T-helper 2 cell treated with Interferon-gamma antibody and Interleukin-4, amounts not matched to agents 5 μg/mL and 100 μg/mL, for 36 hours (primary cell): ENCODE data around the gene TADA2B.

Experiments
- DNase-seq: peaks from one replicate; pipeline ENCODE4 v3.0.0; 2021; ENCODE audit warnings: low spot score
- H3K27ac Mint-ChIP-seq: one replicate; pipeline ENCODE4 v1.8.0; 2021; ENCODE audit warnings: mild to moderate bottlenecking, mixed read lengths
- H3K27me3 Mint-ChIP-seq: one replicate; pipeline ENCODE4 v1.8.0; 2021; ENCODE audit warnings: low read depth, mixed read lengths
- H3K36me3 Mint-ChIP-seq: one replicate; pipeline ENCODE4 v1.8.0; 2021; ENCODE audit warnings: low read depth, mixed read lengths
- H3K4me1 Mint-ChIP-seq: one replicate; pipeline ENCODE4 v1.8.0; 2021; ENCODE audit warnings: low read depth, mixed read lengths
- H3K4me3 Mint-ChIP-seq: one replicate; pipeline ENCODE4 v1.8.0; 2022; ENCODE audit warnings: mild to moderate bottlenecking, moderate library complexity, mixed read lengths
- H3K9me3 Mint-ChIP-seq: one replicate; pipeline ENCODE4 v1.8.0; 2021; ENCODE audit warnings: mixed read lengths

The TADA2B gene

DNA sequence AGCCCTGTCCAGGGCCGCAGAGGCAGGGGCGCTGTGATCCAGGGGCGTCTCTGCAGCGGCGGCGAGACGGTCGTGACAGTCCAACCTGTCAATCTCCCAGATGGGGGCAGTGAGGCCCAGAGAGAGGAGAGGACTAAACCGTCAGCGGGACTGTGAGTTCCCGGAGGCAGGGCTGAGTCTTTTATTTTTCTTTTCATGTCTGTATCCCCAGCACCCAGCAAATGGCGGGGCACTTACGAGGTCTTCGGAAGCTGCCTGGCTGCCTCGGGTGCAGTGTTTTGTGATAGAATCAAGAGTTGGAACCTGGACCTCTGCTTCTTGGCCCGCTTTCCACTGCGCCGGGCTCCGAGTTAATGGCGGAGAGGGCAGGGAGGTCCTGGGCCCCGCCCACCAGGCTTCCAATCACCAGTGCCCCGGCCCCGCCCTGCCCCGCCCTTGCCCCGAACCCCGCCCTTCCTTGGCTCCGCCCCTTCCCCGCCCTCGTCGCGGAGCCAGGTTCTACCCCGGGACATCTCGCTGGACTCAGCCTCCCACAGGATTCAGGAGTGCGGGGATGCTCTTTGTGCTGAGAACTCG, 59.9 kb downstream of the TADA2B start:
- no peaks in the 10 kb centered on the region for H3K9me3 Mint-ChIP-seq
- DNase-seq = peak; percentile 78
- H3K4me1 Mint-ChIP-seq = peaks cover 11% of the 10 kb centered on the region
- peak overlapping the region; percentile 97 for H3K4me3 Mint-ChIP-seq
- no peaks in the 10 kb centered on the region for H3K36me3 Mint-ChIP-seq
- H3K27ac Mint-ChIP-seq = peak overlapping the region; percentile 86
- H3K27me3 Mint-ChIP-seq = peaks cover 24% of the 10 kb centered on the region

DNA sequence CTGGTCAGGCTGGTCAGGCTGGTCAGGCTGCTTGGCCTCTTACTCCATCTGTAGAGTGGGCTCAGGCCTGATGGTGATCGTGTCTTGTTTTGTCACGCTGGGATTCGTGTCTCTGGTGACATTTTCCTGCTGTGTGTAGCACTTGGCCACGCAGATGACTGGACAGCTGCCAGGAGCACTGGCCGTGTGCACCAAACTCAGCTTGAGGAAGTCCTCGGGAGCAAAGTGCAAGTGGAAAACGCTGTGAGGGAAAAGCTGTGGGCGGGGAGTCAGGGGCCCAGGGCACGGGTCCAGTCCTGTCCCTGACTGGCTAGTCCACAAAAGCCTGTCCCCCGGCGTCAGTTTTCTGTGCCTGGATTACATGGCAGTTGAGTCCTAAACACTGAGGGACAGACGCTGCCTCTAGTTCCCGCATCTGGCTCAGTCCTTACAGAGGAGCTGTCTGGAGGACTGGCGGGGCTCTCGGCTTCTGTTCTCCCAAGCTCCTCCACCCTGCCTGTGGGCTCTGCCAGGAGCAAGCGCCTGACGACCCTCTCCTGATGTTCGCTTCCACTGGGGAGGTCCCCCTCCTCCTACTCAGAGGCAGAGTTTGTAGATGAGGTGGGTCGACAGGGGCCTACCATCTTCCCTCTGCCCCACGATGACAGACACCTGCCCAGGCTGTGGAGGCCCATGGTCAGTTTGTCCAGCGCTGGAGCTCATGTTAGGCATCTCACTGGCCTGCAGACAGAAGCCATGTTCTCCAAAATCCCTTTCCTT, 60.6 kb downstream of the TADA2B start:
- H3K4me1 Mint-ChIP-seq = peaks cover 11% of the 10 kb centered on the region
- no peak for DNase-seq
- no peaks in the 10 kb centered on the region for H3K36me3 Mint-ChIP-seq
- no peaks in the 10 kb centered on the region for H3K9me3 Mint-ChIP-seq
- peak overlapping the region; percentile 97 for H3K4me3 Mint-ChIP-seq
- peaks cover 20% of the 10 kb centered on the region for H3K27me3 Mint-ChIP-seq
- H3K27ac Mint-ChIP-seq = no peak overlapping the region

DNA sequence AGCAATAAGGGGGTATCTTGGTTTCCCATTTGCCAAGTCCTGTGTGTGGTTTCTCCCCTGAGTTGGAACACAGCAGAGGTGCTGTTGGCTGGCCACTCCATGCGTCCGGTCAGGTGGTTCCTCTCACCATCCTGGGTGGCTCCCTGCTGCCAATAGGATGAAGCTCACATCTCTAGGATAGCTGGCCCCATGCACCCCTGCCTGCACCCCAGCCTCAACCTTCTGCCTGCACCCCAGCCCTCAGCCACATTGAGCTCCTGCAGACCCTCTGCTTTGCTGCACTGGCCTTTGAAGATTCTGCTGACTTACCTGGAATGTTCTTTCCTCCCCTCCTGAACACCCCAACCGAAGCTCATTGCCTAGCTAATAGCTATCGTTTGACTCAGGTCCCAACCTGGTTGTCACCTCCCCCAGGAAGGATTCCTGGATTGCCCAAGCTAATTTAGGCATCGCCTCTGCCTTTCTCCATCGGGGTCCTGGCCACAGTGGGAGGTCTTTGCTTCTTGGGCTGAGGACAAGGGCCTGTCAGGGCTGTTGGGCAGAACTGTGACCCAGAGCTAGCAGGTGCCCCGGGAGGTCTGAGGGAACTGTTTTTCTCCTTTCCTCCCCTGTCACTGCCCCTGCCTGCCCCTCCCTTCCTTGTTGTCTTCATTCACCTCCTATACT, 61.3 kb downstream of the TADA2B start:
- DNase-seq = no peak
- no peak overlapping the region for H3K27ac Mint-ChIP-seq
- H3K27me3 Mint-ChIP-seq = peaks cover 20% of the 10 kb centered on the region
- H3K4me3 Mint-ChIP-seq = peak overlapping the region; percentile 10
- H3K36me3 Mint-ChIP-seq = no peaks in the 10 kb centered on the region
- peaks cover 11% of the 10 kb centered on the region for H3K4me1 Mint-ChIP-seq
- no peaks in the 10 kb centered on the region for H3K9me3 Mint-ChIP-seq

DNA sequence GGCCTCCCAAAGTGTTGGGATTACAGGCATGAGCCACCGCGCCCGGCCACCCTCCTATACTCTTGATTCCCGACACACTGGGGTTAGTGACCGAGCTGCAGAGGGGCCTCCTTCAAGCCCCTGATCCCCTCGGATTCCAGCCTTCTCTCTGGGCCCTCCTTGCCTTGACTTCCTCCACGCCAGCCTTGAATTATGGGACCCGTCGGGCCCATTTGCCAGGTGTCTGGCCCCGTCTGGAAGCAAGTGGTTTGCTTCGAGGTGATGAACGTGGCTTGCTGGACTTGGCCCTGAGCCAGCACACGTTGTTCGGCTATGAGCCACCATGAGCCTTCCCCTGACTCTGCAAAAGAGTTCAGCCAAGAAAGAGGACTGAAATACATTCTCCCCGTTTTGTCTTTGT, 62.1 kb downstream of the TADA2B start:
- Mint-ChIP-seq H3K4me3 (no peak overlapping the region), H3K9me3 (no peaks in the 10 kb centered on the region), H3K27ac (no peak overlapping the region), H3K27me3 (peaks cover 20% of the 10 kb centered on the region), H3K4me1 (peaks cover 11% of the 10 kb centered on the region), H3K36me3 (no peaks in the 10 kb centered on the region)
- DNase-seq = no peak

DNA sequence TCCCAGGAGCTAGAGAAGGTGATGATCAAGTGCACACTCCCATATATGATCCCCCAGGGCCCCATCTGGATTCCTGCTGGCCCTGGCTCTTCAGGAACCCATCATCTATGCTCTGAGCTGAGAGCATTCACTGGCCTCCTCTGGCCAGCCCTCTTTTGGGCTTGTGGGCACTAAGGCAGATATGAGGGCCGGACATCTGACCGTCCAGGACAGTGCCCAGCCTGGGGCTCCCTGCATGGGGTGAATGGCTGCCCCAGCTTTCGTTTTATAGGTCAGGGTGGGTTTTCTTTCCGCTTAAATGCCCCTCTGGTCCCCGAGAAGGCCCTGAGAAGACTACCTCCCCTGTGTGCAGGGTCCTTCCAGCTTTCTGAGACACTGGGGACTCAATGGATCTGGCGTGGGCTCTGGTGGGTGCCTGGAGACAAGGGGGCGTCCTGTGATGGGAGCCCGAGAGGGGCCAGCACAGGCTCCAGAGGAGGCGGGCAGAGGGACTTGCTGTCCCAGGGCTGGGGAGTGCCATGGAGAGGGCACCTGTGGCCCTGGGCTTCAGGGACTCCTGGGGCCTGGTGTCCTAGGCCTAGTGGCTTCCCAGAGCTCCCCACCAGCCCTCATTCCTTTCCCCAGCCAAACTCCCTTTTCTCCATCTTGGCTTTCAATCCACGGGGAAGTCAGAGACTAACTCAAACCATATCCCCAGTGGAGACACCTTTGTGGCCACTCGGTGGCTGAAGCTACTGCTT, 64.2 kb downstream of the TADA2B start:
- no peaks in the 10 kb centered on the region for H3K9me3 Mint-ChIP-seq

More for the DNA sequence above, 64.2 kb downstream of the TADA2B start:
- H3K4me1 Mint-ChIP-seq = peaks cover 3% of the 10 kb centered on the region
- H3K36me3 Mint-ChIP-seq = no peaks in the 10 kb centered on the region
- H3K4me3 Mint-ChIP-seq = no peak overlapping the region
- H3K27ac Mint-ChIP-seq = no peak overlapping the region
- DNase-seq = no peak
- H3K27me3 Mint-ChIP-seq = peaks cover 20% of the 10 kb centered on the region
